ENCODE results near the gene OXA1L.

DNA sequence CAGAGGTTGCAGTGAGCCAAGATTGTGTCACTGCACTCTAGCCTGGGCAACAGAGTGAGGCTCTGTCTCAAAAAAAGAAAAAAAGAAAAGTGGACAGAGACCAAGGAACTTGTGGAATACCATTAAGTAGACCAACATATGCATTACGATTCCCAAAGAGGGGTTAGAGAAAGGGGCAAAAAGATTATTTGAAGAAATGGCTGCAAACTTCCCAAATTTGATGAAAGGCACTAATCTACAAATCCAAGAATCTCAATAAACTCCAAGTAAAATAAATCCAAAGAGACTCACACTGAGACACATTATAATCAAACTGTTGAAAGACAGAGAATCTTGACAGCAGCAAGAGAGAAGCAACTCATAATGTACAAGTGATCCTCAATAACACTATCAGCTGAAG is 4.8 kb upstream of the OXA1L start:
- TF ChIP-seq, protein P1, sequence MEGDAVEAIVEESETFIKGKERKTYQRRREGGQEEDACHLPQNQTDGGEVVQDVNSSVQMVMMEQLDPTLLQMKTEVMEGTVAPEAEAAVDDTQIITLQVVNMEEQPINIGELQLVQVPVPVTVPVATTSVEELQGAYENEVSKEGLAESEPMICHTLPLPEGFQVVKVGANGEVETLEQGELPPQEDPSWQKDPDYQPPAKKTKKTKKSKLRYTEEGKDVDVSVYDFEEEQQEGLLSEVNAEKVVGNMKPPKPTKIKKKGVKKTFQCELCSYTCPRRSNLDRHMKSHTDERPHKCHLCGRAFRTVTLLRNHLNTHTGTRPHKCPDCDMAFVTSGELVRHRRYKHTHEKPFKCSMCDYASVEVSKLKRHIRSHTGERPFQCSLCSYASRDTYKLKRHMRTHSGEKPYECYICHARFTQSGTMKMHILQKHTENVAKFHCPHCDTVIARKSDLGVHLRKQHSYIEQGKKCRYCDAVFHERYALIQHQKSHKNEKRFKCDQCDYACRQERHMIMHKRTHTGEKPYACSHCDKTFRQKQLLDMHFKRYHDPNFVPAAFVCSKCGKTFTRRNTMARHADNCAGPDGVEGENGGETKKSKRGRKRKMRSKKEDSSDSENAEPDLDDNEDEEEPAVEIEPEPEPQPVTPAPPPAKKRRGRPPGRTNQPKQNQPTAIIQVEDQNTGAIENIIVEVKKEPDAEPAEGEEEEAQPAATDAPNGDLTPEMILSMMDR (IDR thresholded peaks at IDR 0.05): no peak
- no peak for TF ChIP-seq POLR2A (IDR thresholded peaks at IDR 0.05)

Data from prostate gland (tissue), 2 donors.